GM19372 (cell line): ENCODE data around the gene KCNH1.
"Not testable (repeated sequence)": the region's sequence is repeated elsewhere in the genome, so short reads cannot be mapped to it uniquely, and the experiment has no call there.

Experiments used
- ATAC-seq: cut with Tn5 transposase; IDR thresholded peaks from one replicate; pipeline ENCODE4 v1.9.1; 2021; ENCODE audit warnings: mild to moderate bottlenecking, low read depth, moderate library complexity; ENCODE audit not compliant: unreplicated experiment

The KCNH1 gene

GRCh38 chr1:211111351-211111750, 22.6 kb downstream of the KCNH1 start:
- ATAC-seq = no peak

- no peak for ATAC-seq
These were observed 32.5 kb downstream of the KCNH1 start for GRCh38 chr1:211101481-211101880.

GRCh38 chr1:211099393-211099792, 34.6 kb downstream of the KCNH1 start:
- no peak for ATAC-seq

GRCh38 chr1:211095381-211095780, 38.6 kb downstream of the KCNH1 start:
- no peak for ATAC-seq

GRCh38 chr1:211092955-211093354, 41.0 kb downstream of the KCNH1 start:
- no peak for ATAC-seq

GRCh38 chr1:211091867-211092266, 42.1 kb downstream of the KCNH1 start:
- ATAC-seq = no peak

- no peak for ATAC-seq
These were observed 44.4 kb downstream of the KCNH1 start for GRCh38 chr1:211089536-211089935.

- ATAC-seq = no peak
These were observed 45.8 kb downstream of the KCNH1 start for GRCh38 chr1:211088156-211088555.

GRCh38 chr1:211082824-211083223, 51.1 kb downstream of the KCNH1 start:
- ATAC-seq = no peak

- ATAC-seq = not testable (repeated sequence)
These were observed 52.5 kb downstream of the KCNH1 start for GRCh38 chr1:211081447-211081846.

GRCh38 chr1:211068976-211069375, 65.0 kb downstream of the KCNH1 start:
- ATAC-seq = no peak

- no peak for ATAC-seq
These were observed 67.1 kb downstream of the KCNH1 start for GRCh38 chr1:211066781-211067384.

GRCh38 chr1:211041838-211042237, 92.1 kb downstream of the KCNH1 start:
- ATAC-seq = not testable (repeated sequence)

- ATAC-seq = no peak
These were observed 96.9 kb downstream of the KCNH1 start for GRCh38 chr1:211037095-211037494.

- ATAC-seq = no peak
These were observed 97.4 kb downstream of the KCNH1 start for GRCh38 chr1:211036381-211037060.

GRCh38 chr1:211035821-211036380, 98.0 kb downstream of the KCNH1 start:
- no peak for ATAC-seq

- no peak for ATAC-seq
These were observed 99.9 kb downstream of the KCNH1 start for GRCh38 chr1:211033921-211034525.

GRCh38 chr1:211024901-211025300, 109.0 kb downstream of the KCNH1 start:
- no peak for ATAC-seq

GRCh38 chr1:211019266-211019665, 114.7 kb downstream of the KCNH1 start:
- ATAC-seq = no peak

GRCh38 chr1:211018690-211019089, 115.3 kb downstream of the KCNH1 start:
- no peak for ATAC-seq

GRCh38 chr1:211017075-211017718, 116.8 kb downstream of the KCNH1 start:
- ATAC-seq = no peak
